ENCODE measurements around the gene COQ3.

COQ3 gene

DNA sequence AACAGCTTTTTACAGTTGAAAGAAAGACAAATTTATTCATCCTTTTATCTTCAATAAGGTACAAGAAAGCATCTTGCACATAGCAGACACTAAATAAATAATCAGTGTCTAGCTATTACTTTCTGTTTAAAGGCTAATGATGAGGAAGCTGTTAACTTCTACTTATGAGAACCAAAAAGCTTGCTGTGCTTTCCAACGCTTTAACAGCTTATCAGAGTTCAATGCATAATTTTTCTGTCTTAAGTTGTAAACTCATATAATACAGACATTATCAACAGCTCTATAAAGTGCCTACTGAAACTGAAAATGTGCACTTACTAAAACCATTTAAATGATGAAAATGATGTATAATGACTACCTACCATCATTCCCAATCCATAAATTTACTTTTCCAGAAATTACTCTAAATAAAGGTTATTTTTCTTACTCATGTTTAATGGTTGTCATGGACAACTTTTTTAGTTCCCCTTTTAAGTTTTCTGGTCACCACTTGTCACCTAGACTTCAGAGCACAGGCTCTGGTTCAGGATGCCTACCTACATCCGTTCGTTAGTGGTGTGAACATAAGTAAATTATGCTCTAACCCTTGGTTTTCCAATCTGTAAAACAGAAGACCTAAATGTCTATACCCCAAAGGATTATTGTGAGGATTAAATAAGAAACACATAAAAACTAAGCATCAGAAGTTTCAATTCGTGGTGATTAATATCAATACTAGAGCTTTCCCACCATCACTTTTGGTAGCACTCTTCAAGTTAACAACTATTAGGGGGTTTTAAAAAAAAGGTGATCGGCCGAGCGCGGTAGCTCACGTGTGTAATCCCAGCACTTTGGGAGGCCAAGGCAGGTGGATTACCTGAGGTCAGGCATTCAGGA is 23.1 kb upstream of the COQ3 start:
- no peak overlapping the region for H3K4me3 ChIP-seq (ENCODE audit: low read length)
- no peaks in the 10 kb centered on the region for H3K4me1 ChIP-seq (ENCODE audit: insufficient read depth, low read length)
- 84% methylated on average over 8 of the region's 9 CpGs for WGBS
- no peaks in the 10 kb centered on the region for H3K27me3 ChIP-seq (ENCODE audit: insufficient read depth, low read length)
- no peak overlapping the region for H3K9ac ChIP-seq (ENCODE audit: low read depth, low read length)
- H3K9me3 ChIP-seq (ENCODE audit: insufficient read depth, low read depth, low read length), result no peaks in the 10 kb centered on the region
- no peak overlapping the region for H3K27ac ChIP-seq (ENCODE audit: low read depth, low read length)
- H3K36me3 ChIP-seq (ENCODE audit: insufficient read depth, low read length), result peaks cover 60% of the 10 kb centered on the region

DNA sequence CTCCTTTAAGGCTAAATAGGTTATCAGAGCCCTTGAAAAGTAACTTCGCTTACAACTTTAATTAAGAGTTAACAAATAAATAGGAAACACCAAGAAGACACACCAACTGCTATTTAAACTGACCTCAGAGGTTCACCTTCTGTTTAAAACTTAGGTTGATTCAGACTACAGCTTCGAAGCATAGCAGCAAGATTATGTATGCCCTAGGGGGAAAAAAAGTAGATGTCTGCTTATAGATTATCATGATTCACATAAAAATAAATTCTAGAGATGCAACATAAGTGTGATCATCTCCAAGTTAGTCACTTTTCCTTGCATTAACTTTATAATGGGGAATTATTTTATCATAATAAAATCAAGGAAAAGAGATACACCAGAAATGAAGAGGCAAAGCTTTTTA is 22.2 kb upstream of the COQ3 start:
- peaks cover 66% of the 10 kb centered on the region for H3K36me3 ChIP-seq (ENCODE audit: insufficient read depth, low read length)
- no peaks in the 10 kb centered on the region for H3K9me3 ChIP-seq (ENCODE audit: insufficient read depth, low read depth, low read length)
- H3K27me3 ChIP-seq (ENCODE audit: insufficient read depth, low read length), result no peaks in the 10 kb centered on the region
- no peak overlapping the region for H3K4me3 ChIP-seq (ENCODE audit: low read length)
- H3K9ac ChIP-seq (ENCODE audit: low read depth, low read length), result no peak overlapping the region
- WGBS, result 100% methylated on average over 2 of the region's 2 CpGs
- H3K27ac ChIP-seq (ENCODE audit: low read depth, low read length), result no peak overlapping the region
- H3K4me1 ChIP-seq (ENCODE audit: insufficient read depth, low read length), result no peaks in the 10 kb centered on the region

DNA sequence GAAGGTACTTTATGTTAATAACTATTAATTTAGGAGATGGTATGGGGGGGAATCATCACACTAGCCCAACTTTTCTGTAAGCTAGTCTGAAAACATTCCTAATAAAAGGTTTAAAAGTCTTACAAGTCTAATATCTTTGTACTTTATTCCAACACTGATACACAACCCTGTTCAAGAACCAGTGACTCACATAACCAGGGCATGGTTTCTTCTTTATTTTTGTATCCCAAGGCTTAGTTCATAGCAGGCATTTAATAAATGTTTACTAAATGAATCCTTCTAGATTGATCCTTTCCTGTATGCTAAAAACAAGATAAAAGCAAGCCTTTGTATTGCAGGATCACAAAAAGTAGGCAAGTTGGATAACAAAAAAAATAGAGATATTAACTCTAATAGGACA is 21.5 kb upstream of the COQ3 start:
- no peak overlapping the region for H3K4me3 ChIP-seq (ENCODE audit: low read length)
- no peaks in the 10 kb centered on the region for H3K4me1 ChIP-seq (ENCODE audit: insufficient read depth, low read length)
- H3K36me3 ChIP-seq (ENCODE audit: insufficient read depth, low read length), result peaks cover 69% of the 10 kb centered on the region
- no peak overlapping the region for H3K27ac ChIP-seq (ENCODE audit: low read depth, low read length)
- no peaks in the 10 kb centered on the region for H3K9me3 ChIP-seq (ENCODE audit: insufficient read depth, low read depth, low read length)
- H3K27me3 ChIP-seq (ENCODE audit: insufficient read depth, low read length), result no peaks in the 10 kb centered on the region
- no peak overlapping the region for H3K9ac ChIP-seq (ENCODE audit: low read depth, low read length)

DNA sequence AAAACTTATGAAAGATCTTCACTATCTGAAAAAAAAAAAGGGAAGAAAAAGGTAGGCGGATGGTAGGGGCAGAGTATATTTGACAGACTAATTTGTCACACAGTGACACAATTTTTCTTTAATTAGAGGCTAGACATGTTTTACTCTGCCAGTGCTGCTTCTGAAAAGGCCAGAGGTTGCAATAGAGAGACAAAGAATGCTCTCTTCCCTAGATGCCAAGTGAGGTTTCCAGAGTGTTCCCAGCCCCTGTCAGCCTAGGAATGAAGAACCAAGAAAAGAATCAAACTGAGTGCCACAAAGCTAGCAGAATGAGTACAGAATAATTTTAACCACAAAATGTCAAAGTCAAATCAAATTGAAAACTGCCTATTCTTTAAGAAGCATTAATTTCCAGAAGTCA is 18.1 kb upstream of the COQ3 start:
- H3K27ac ChIP-seq (ENCODE audit: low read depth, low read length), result no peak overlapping the region
- no peaks in the 10 kb centered on the region for H3K27me3 ChIP-seq (ENCODE audit: insufficient read depth, low read length)
- H3K36me3 ChIP-seq (ENCODE audit: insufficient read depth, low read length), result peaks cover 96% of the 10 kb centered on the region
- WGBS, result 89% methylated on average over 1 of the region's 1 CpG
- no peaks in the 10 kb centered on the region for H3K9me3 ChIP-seq (ENCODE audit: insufficient read depth, low read depth, low read length)
- no peak overlapping the region for H3K9ac ChIP-seq (ENCODE audit: low read depth, low read length)
- H3K4me1 ChIP-seq (ENCODE audit: insufficient read depth, low read length), result no peaks in the 10 kb centered on the region
- no peak overlapping the region for H3K4me3 ChIP-seq (ENCODE audit: low read length)

DNA sequence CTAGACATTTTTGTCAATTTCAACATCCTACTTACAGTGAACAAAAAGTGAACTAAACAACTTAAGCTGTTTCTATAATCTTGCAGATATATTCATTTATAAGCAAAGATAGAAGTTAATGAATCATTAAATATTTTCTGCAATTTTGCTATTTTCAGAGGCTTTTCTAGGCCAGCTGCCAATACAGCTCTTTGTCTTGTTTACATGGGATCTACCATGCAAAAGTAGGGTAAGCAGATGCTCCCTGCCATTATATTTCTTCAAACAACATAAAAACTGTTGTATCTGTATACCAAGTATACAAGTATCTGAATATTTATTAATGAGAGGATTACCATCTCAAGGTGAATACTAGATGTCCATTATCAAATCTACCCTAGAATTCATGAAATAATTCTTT is 15.7 kb upstream of the COQ3 start:
- H3K27me3 ChIP-seq (ENCODE audit: insufficient read depth, low read length), result no peaks in the 10 kb centered on the region
- peaks cover 100% of the 10 kb centered on the region for H3K36me3 ChIP-seq (ENCODE audit: insufficient read depth, low read length)

DNA sequence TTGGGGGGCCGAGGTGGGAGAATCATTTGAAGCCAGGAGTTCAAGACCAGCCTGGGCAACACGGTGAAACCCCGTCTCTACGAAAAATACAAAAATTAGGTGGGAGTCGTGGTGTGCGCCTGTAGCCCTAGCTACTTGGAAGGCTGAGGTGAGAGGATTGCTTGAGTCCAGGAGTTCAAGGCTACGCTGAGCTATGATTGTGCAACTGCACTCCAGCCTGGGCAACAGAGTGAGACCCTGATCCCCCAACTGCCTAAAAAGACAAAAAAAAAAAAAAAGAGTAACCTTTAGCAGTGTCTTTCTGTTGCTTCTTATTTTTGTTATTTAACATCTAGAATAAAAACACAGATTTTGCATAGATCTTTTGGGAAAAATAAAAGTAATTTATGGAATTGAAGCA is 13.1 kb upstream of the COQ3 start:
- no peaks in the 10 kb centered on the region for H3K4me1 ChIP-seq (ENCODE audit: insufficient read depth, low read length)
- no peak overlapping the region for H3K4me3 ChIP-seq (ENCODE audit: low read length)
- H3K9me3 ChIP-seq (ENCODE audit: insufficient read depth, low read depth, low read length), result no peaks in the 10 kb centered on the region
- 84% methylated on average over 7 of the region's 7 CpGs for WGBS
- H3K27ac ChIP-seq (ENCODE audit: low read depth, low read length), result no peak overlapping the region
- no peak overlapping the region for H3K9ac ChIP-seq (ENCODE audit: low read depth, low read length)
- H3K27me3 ChIP-seq (ENCODE audit: insufficient read depth, low read length), result no peaks in the 10 kb centered on the region
- peaks cover 100% of the 10 kb centered on the region for H3K36me3 ChIP-seq (ENCODE audit: insufficient read depth, low read length)

More for the DNA sequence above, 15.7 kb upstream of the COQ3 start:
- Histone ChIP-seq H3K9ac (ENCODE audit: low read depth, low read length) (no peak overlapping the region), H3K4me3 (ENCODE audit: low read length) (no peak overlapping the region), H3K4me1 (ENCODE audit: insufficient read depth, low read length) (no peaks in the 10 kb centered on the region), H3K27ac (ENCODE audit: low read depth, low read length) (no peak overlapping the region), H3K9me3 (ENCODE audit: insufficient read depth, low read depth, low read length) (no peaks in the 10 kb centered on the region)

DNA sequence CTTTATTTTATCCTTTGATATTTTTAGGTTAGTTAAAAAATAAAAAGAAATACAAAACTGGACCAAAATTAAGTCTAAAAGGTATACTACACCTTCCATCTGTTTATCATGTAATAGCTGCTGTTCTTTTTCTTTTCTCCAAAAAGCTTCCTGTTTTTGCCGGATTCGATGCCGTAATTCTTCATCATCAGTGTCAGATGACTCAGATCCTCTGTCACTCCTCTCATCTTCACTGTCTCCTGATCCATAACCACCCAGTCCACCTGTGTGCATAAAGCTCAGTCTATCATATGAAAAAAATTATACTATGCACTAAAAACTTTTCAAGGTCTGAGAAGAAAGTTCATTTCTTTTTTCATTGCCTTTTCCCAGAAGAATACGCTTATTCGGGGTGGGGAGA is 8.5 kb upstream of the COQ3 start:
- no peak overlapping the region for H3K27ac ChIP-seq (ENCODE audit: low read depth, low read length)
- H3K9ac ChIP-seq (ENCODE audit: low read depth, low read length), result no peak overlapping the region
- no peaks in the 10 kb centered on the region for H3K4me1 ChIP-seq (ENCODE audit: insufficient read depth, low read length)
- no peak overlapping the region for H3K4me3 ChIP-seq (ENCODE audit: low read length)
- H3K9me3 ChIP-seq (ENCODE audit: insufficient read depth, low read depth, low read length), result no peaks in the 10 kb centered on the region
- H3K36me3 ChIP-seq (ENCODE audit: insufficient read depth, low read length), result peaks cover 100% of the 10 kb centered on the region
- no peaks in the 10 kb centered on the region for H3K27me3 ChIP-seq (ENCODE audit: insufficient read depth, low read length)
- 98% methylated on average over 5 of the region's 5 CpGs for WGBS

DNA sequence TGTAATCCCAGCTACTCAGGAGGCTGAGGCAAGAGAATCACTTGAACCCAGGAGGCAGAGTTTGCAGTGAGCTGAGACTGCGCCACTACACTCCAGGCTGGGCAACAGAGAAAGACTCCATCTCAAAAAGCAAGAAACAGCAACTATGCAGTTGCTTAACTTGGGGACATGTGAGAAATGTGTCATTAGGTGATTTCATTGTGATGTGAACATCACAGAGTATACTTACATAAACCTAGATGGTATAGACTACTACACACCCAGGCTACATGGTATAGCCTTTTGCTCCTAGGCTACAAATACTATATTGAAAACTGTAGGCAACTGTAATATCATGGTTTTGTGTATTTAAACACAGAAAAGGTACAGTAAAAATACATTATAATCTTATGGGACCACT is 3.3 kb upstream of the COQ3 start:
- H3K4me3 ChIP-seq (ENCODE audit: low read length), result no peak overlapping the region
- no peak overlapping the region for H3K9ac ChIP-seq (ENCODE audit: low read depth, low read length)
- WGBS, result 90% methylated on average over 1 of the region's 1 CpG
- H3K9me3 ChIP-seq (ENCODE audit: insufficient read depth, low read depth, low read length), result no peaks in the 10 kb centered on the region
- H3K27ac ChIP-seq (ENCODE audit: low read depth, low read length), result no peak overlapping the region
- H3K27me3 ChIP-seq (ENCODE audit: insufficient read depth, low read length), result no peaks in the 10 kb centered on the region
- H3K4me1 ChIP-seq (ENCODE audit: insufficient read depth, low read length), result peaks cover 7% of the 10 kb centered on the region; the same call in 1 of the 2 replicates
- peaks cover 51% of the 10 kb centered on the region for H3K36me3 ChIP-seq (ENCODE audit: insufficient read depth, low read length)

DNA sequence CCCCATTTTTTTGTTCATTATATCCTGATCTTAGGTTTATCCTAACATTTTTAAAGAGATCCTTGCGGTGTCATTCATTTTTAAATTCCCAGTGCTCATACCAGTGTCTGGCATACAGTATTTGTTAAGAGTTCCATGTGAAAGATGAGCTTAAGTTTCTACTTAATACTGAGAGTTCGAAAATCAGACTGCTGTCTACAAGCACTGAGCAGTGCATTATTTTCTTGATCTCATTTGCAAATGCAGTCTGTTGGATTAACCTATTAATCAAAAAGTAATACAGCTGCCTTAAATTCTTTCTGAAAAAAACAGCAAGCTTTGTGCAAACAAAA is 663 bp downstream of the COQ3 start:
- H3K4me1 ChIP-seq (ENCODE audit: insufficient read depth, low read length), result peaks cover 7% of the 10 kb centered on the region; the same call in 1 of the 2 replicates
- peak overlapping the region; percentile 93 for H3K9ac ChIP-seq (ENCODE audit: low read depth, low read length)
- no peaks in the 10 kb centered on the region for H3K9me3 ChIP-seq (ENCODE audit: insufficient read depth, low read depth, low read length)
- peak overlapping the region; percentile 84 for H3K4me3 ChIP-seq (ENCODE audit: low read length)
- WGBS, result 66% methylated on average over 2 of the region's 2 CpGs
- no peaks in the 10 kb centered on the region for H3K27me3 ChIP-seq (ENCODE audit: insufficient read depth, low read length)
- H3K27ac ChIP-seq (ENCODE audit: low read depth, low read length), result peak overlapping the region; percentile 91
- H3K36me3 ChIP-seq (ENCODE audit: insufficient read depth, low read length), result peaks cover 11% of the 10 kb centered on the region

DNA sequence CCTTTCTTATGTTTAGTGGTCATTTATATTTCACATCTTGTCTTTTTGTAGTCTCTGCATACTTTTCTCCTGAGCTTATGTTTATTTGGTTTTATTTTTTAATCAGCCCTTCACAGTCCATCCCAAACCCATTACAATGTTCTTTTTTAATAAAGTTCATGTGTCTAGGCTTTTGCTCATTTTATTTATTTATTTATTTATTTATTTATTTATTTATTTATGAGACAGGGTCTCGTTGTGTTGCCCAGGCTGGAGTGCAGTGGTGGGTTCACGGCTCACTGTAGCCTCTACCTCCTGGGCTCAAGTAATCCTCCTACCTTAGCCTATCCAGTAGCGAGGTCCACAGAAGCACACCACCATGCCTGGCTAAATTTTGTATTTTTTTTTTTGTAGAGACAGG is 3.1 kb downstream of the COQ3 start:
- Histone ChIP-seq H3K9me3 (ENCODE audit: insufficient read depth, low read depth, low read length) (no peaks in the 10 kb centered on the region), H3K27me3 (ENCODE audit: insufficient read depth, low read length) (no peaks in the 10 kb centered on the region), H3K4me1 (ENCODE audit: insufficient read depth, low read length) (peaks cover 7% of the 10 kb centered on the region; the same call in 1 of the 2 replicates), H3K27ac (ENCODE audit: low read depth, low read length) (no peak overlapping the region), H3K36me3 (ENCODE audit: insufficient read depth, low read length) (no peaks in the 10 kb centered on the region), H3K4me3 (ENCODE audit: low read length) (no peak overlapping the region), H3K9ac (ENCODE audit: low read depth, low read length) (no peak overlapping the region)
- 95% methylated on average over 2 of the region's 3 CpGs for WGBS

DNA sequence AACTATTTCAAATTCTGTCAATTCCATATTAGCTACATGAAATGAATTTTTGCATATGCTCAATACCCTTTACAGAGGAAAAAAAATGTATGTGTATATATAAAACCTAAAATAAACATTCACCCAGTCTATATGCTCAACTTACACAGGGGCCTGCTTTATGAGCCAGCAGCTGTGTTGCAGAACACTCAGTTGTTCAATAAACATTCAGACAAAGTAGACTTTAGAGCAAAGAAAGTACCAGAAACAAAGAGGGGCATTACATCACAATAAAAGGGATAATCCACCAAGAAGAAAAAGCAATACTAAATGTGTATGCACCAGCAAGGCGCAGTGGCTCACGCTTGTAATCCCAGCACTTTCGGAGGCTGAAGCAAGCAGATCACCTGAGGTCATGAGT is 9.5 kb downstream of the COQ3 start:
- WGBS, result 94% methylated on average over 3 of the region's 3 CpGs
- H3K27ac ChIP-seq (ENCODE audit: low read depth, low read length), result no peak overlapping the region

DNA sequence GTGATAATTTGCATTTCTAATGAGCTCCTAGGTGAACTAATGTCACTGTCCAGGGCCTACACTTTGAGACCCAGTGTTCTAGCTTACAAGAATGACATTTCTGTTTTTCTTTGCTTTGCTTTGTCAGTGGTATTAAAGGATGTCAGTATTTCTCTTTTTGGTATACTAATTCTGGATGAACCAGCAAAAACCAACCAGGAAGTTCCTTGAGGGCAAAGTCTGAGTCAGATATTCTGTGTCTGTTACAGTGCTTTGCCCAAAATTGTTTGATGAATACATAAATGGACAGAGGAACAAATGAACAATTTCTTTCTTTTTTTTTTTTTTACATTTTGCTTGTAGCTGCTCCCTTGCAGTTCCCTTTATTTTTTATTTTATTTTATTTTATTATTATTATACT is 15.4 kb downstream of the COQ3 start:
- Histone ChIP-seq H3K27ac (ENCODE audit: low read depth, low read length) (no peak overlapping the region), H3K4me1 (ENCODE audit: insufficient read depth, low read length) (no peaks in the 10 kb centered on the region), H3K9me3 (ENCODE audit: insufficient read depth, low read depth, low read length) (no peaks in the 10 kb centered on the region), H3K9ac (ENCODE audit: low read depth, low read length) (no peak overlapping the region), H3K36me3 (ENCODE audit: insufficient read depth, low read length) (no peaks in the 10 kb centered on the region), H3K4me3 (ENCODE audit: low read length) (no peak overlapping the region), H3K27me3 (ENCODE audit: insufficient read depth, low read length) (no peaks in the 10 kb centered on the region)

More for the DNA sequence above, 9.5 kb downstream of the COQ3 start:
- H3K36me3 ChIP-seq (ENCODE audit: insufficient read depth, low read length), result no peaks in the 10 kb centered on the region
- H3K27me3 ChIP-seq (ENCODE audit: insufficient read depth, low read length), result no peaks in the 10 kb centered on the region
- no peaks in the 10 kb centered on the region for H3K4me1 ChIP-seq (ENCODE audit: insufficient read depth, low read length)
- no peak overlapping the region for H3K9ac ChIP-seq (ENCODE audit: low read depth, low read length)
- no peaks in the 10 kb centered on the region for H3K9me3 ChIP-seq (ENCODE audit: insufficient read depth, low read depth, low read length)
- H3K4me3 ChIP-seq (ENCODE audit: low read length), result no peak overlapping the region

Measured in HUES64 (cell line).